GM12864 (cell line): ENCODE results near the gene PLEKHA7.

Experiments
- DNase-seq: peaks from one replicate; pipeline ENCODE4 v3.0.0-alpha.2; 2011; ENCODE audit warnings: low read depth
- H3K4me3 ChIP-seq: 2 replicates; pipeline ENCODE4 v1.5.1; 2011; ENCODE audit warnings: mild to moderate bottlenecking, low read depth, low read length, control low read depth
- CTCF ChIP-seq: IDR thresholded peaks from 2 replicates; pipeline ENCODE4 v1.5.1; 2011; ENCODE audit warnings: low read depth, mild to moderate bottlenecking, moderate library complexity, low read length, control low read depth, inconsistent platforms; ENCODE audit errors: missing control alignments

The PLEKHA7 gene

GRCh38 chr11:16780698-16781550 lies 233.3 kb downstream of the PLEKHA7 start:
- no peak overlapping the region for H3K4me3 ChIP-seq
- DNase-seq = no peak
- no peak for TF ChIP-seq CTCF

- TF ChIP-seq CTCF = no peak
Measured at GRCh38 chr11:16780146-16780545, 234.1 kb downstream of the PLEKHA7 start.

GRCh38 chr11:16779436-16779835 lies 234.8 kb downstream of the PLEKHA7 start:
- no peak for DNase-seq
- TF ChIP-seq CTCF = no peak
- no peak overlapping the region for H3K4me3 ChIP-seq

More at GRCh38 chr11:16780146-16780545, 234.1 kb downstream of the PLEKHA7 start:
- H3K4me3 ChIP-seq = no peak overlapping the region
- DNase-seq = no peak

- TF ChIP-seq CTCF = no peak
- no peak for DNase-seq
- H3K4me3 ChIP-seq = no peak overlapping the region
Measured at GRCh38 chr11:16778876-16779275, 235.3 kb downstream of the PLEKHA7 start.

GRCh38 chr11:16778286-16778685 lies 235.9 kb downstream of the PLEKHA7 start:
- no peak for TF ChIP-seq CTCF
- no peak for DNase-seq
- H3K4me3 ChIP-seq = no peak overlapping the region

GRCh38 chr11:16777613-16777975 lies 236.6 kb downstream of the PLEKHA7 start:
- no peak overlapping the region for H3K4me3 ChIP-seq
- no peak for TF ChIP-seq CTCF
- DNase-seq = no peak
